GM12874 (cell line): Measurements from ENCODE around the gene DNAJC18.

Source experiments
- TF ChIP-seq, protein P1 (sequence below): IDR thresholded peaks from 2 replicates; pipeline ENCODE4 v1.5.1; 2011; ENCODE audit warnings: low read depth, mild to moderate bottlenecking, control low read depth, low read length, moderate library complexity; ENCODE audit not compliant: insufficient read depth

The DNAJC18 gene

DNA sequence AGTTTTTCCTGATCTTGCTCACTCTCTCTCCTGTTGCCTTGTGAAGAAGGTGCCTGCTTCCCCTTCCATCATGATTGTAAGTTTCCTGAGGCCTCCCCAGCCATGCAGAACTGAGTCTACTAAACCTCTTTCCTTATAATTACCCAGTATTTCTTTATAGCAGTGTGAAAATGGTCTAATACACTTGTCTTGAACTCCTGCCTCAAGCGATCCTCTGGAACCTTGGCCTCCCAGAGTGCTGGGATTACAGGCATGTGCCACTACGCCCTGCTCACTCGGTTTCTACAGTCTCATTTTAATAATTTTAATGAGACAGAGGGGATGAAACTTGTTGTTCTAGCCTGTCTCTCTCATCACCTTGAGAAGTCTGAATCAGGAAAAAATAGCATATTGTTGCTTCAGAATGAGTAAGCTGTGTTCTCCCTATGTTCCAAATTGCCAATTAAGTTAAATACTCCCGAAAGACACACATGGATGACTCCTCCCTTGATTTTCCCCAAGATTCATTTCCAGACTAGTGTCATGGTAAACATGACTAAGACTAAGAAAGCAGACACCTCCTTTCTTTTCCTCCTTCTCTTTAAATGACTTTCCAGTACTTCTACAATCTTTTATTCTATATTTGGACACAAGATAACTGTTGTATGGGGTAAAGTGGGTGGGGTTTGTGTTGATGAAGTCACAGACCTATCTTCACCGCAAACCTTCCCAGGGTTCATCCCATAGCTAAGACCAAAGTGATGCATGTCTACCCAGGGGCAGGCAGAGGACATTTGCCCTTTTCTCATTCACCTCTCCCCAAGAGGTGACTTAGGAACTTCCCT is 7.8 kb upstream of the DNAJC18 start:
- TF ChIP-seq, protein P1, sequence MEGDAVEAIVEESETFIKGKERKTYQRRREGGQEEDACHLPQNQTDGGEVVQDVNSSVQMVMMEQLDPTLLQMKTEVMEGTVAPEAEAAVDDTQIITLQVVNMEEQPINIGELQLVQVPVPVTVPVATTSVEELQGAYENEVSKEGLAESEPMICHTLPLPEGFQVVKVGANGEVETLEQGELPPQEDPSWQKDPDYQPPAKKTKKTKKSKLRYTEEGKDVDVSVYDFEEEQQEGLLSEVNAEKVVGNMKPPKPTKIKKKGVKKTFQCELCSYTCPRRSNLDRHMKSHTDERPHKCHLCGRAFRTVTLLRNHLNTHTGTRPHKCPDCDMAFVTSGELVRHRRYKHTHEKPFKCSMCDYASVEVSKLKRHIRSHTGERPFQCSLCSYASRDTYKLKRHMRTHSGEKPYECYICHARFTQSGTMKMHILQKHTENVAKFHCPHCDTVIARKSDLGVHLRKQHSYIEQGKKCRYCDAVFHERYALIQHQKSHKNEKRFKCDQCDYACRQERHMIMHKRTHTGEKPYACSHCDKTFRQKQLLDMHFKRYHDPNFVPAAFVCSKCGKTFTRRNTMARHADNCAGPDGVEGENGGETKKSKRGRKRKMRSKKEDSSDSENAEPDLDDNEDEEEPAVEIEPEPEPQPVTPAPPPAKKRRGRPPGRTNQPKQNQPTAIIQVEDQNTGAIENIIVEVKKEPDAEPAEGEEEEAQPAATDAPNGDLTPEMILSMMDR, result no peak

DNA sequence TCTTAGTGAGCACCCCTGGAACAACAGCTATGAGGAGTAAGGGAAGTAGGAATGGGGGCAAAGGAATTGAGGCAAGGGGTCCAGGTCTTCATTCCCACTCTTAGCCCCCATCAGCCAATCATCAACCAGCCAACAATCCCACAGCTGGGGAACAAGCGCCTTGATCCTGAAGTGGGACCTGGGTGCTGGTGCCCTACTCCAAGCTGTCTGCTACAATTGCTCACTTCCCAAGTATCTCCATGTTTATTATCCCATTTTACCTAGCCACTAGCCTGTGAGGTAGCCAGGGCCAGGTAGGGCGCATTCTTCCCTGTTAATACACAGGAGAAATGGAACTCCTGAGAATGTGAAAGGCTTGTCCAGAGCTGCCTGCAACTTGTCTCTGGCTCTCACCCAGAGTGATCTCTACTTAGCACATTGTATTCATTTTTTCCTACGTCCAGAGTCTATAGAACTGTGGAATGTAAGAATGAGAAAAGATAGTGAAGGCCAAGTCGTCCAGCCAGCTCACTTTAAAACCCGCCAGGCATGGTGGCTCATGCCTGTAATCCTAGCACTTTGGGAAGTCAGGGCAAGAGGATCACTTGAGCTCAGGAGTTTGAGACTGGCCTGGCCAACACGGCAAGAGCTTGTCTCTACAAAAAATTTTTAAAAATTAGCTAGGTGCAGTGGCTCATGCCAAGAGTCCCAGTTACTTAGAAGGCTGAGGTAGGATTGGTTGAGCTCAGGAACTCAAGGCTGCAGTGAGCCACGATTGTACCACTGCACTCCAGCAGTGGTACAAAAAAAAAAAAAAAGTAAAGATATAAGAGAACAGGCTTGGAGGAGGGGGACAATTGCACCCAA is 6.2 kb upstream of the DNAJC18 start:
- TF ChIP-seq, protein P1, result no peak

DNA sequence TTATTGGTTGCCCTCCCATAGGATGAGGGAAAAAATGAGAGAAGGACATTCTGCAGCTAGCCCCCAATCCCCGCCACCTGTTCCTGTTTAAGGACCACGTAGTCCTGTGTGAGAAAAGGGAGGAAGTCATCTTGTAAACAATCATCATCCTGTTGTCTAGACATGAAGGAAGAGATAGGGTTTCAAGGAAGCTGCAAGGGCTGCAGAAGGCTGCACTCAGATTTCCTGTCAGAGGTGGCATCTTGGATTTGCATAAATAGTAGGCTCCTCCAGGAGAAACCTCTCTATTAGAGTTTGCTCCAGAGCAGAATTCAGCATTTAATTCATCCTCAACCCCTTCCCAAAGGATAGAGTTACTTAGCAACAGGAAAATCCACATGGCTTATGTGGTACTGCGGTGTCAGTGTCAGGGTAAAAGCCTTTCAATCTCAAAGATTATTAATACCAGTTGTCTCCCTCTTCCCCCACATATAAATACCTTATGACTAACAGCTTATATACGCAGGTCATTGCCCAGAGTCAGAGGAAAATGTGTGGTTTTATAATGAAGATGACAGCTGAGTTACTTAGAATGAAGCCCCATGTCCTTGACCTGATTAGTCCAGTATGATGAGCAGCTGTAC is 4.6 kb upstream of the DNAJC18 start:
- TF ChIP-seq, protein P1, result no peak

DNA sequence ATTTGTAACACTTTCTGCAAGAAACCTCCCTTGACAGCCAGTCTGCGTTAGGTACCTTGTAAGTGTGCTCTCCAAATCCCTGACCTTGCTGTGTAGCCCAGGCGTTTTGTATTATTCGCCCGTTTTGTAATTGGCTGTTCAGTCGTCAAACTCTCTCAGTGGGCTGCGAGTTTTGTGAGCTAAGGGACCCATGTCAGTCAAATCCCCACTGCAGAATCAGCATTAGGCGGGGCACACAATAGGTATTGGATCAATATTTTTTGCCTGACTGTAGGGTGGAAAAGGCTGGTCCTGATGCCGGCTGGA is 665 bp downstream of the DNAJC18 start:
- TF ChIP-seq, protein P1, result no peak

DNA sequence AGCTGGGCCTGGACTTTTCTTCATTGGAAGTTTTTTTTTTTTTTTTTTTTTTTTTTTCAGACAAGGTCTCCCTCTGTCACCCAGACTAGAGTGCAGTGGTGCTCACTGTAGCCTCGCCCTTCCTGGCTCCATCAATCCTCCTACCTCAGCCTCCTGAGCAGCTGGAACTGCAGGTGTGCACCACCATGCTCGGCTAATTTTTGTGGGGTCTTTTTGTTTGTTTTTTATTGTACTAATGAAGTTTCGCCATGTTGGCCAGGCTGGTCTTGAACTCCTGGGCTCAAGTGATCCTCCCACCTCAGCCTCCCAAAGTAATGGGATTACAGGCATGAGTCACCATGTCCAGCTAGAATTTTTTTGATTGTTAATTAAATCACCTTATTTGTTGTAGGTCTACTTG is 3.6 kb downstream of the DNAJC18 start:
- TF ChIP-seq, protein P1, result no peak

DNA sequence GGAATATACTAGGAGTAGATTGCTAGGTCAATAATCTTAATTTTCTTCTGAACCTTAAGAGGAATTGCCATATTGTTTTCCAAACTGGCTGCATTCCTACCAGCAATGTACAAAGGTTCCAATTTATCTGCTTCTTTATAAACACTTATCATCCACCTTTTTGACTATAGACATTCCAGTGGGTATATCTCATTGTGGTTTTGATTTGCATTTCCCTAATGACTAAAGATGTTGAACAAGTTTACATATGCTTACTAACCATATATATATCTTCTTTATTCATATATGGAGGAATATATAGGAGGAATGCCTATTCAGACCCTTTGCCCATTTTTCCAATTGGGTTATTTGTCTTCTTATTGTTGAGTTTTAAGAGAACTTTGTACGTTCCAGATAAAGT is 7.6 kb downstream of the DNAJC18 start:
- TF ChIP-seq, protein P1, result no peak

DNA sequence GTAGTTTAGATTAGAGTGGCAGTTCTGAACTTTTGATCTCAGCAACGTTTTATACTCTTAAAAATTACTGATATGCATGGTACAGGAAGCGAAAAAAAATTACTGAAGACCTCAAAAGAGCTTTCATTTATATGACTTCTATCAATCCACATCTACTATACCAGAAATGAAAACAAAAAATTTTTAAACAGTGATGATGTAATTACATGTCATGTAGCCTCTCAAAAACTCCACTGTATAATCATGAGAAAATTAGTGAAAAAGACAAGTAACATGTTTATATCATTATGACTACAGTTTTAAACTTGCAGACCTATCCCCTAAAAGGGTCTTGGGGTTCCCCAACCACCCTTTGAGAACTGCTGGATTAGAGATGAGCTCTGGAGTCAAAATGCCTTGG is 9.3 kb downstream of the DNAJC18 start:
- TF ChIP-seq, protein P1, result no peak
